Cardiac fibroblast (primary cell): ENCODE measurements around the gene CRADD.

Source experiments
- DNase-seq, 2 donors: peaks; one replicate each; pipeline versions ENCODE4 v3.0.0 to v3.0.0-alpha.2; 2010; ENCODE audit warnings: low read depth in 2 of 2
- H3K4me3 ChIP-seq, 2 donors: replicated peaks in 1 of 2; 1 replicate in 1 of 2; 2 replicates in 1 of 2; pipeline ENCODE4 v1.5.1; 2011; ENCODE audit warnings: low read depth in 2 of 2, low read length in 2 of 2, mild to moderate bottlenecking in 2 of 2, moderate library complexity in 1 of 2
- CTCF ChIP-seq: IDR thresholded peaks from one replicate; pipeline ENCODE4 v1.5.1; 2011; ENCODE audit warnings: low read depth, mild to moderate bottlenecking, low read length, inconsistent platforms

The CRADD gene

GRCh38 chr12:93844164-93844784 lies 167.1 kb downstream of the CRADD start:
- H3K4me3 ChIP-seq = no peak overlapping the region
- TF ChIP-seq CTCF = no peak
- no peak for DNase-seq

GRCh38 chr12:93846936-93847516 lies 169.9 kb downstream of the CRADD start:
- TF ChIP-seq CTCF = no peak
- no peak overlapping the region for H3K4me3 ChIP-seq
- DNase-seq = no peak

- DNase-seq = peak; percentile 46 to 67
- H3K4me3 ChIP-seq = no peak overlapping the region
- TF ChIP-seq CTCF = no peak
Observed at GRCh38 chr12:93847517-93848474, 170.6 kb downstream of the CRADD start.

GRCh38 chr12:93848523-93849101 lies 171.4 kb downstream of the CRADD start:
- no peak for DNase-seq
- H3K4me3 ChIP-seq = no peak overlapping the region
- no peak for TF ChIP-seq CTCF

GRCh38 chr12:93849946-93850345 lies 172.8 kb downstream of the CRADD start:
- no peak for TF ChIP-seq CTCF

GRCh38 chr12:93850481-93851256 lies 173.5 kb downstream of the CRADD start:
- no peak overlapping the region for H3K4me3 ChIP-seq
- TF ChIP-seq CTCF = no peak
- no peak for DNase-seq

More at GRCh38 chr12:93849946-93850345, 172.8 kb downstream of the CRADD start:
- DNase-seq = no peak
- no peak overlapping the region for H3K4me3 ChIP-seq
